Neural cell (in vitro differentiated cells): ENCODE data around the gene GATA2. TPM values are rescaled to one million over a fixed set of nuclear protein-coding genes. Genes with fewer than 3 reads are reported as not detected.

Experiments
- polyA plus RNA-seq: library from polyadenylated mRNA; depleted of rRNA; stranded (reverse); fragments of >200 nt; gene quantifications from 2 replicates; pipeline ENCODE4 v1.2.3, GENCODE V29; 2014

GATA2 gene
- polyA plus RNA-seq, 1 donor from 2014 or later, result not detected

Other genes starting within 250 kb of the GATA2 start
- not detected in 2 replicates for gene DNAJB8, start 26.3 kb downstream of the GATA2 start, polyA plus RNA-seq
- gene RPN1, start 157.6 kb upstream of the GATA2 start, polyA plus RNA-seq, result 201 and 218 TPM in 2 replicates
- 40.1 and 42.4 TPM in 2 replicates for gene RAB7A, start 233.0 kb upstream of the GATA2 start, polyA plus RNA-seq